HG02938 (cell line): ENCODE data around the gene RORC.

Source experiments
- ATAC-seq: cut with Tn5 transposase; IDR thresholded peaks from one replicate; pipeline ENCODE4 v1.9.1; 2021; ENCODE audit warnings: mild to moderate bottlenecking, moderate library complexity; ENCODE audit not compliant: unreplicated experiment

The RORC gene

GRCh38 chr1:151828921-151829320 lies 2.7 kb downstream of the RORC start:
- no peak for ATAC-seq

DNA sequence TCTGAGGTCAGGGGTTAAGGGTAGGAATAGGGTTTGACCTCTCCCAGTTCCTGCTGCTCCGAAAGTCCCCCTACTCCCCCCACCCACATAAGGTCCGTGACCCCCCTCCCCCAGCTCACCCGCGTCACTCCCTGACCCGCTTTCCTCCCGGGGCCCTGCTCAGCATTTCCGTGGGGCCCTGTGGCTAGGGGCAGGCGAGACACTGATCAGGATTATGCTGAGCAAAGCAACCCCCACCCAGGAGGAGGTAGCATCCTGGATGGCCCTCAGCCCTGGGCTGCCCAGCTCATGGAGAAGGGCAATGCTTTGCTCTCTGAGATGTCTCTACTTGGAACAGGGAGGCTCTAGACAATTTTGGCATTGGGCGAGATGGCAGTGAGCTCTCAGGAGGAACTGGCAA lies 3.7 kb downstream of the RORC start:
- ATAC-seq, result no peak

DNA sequence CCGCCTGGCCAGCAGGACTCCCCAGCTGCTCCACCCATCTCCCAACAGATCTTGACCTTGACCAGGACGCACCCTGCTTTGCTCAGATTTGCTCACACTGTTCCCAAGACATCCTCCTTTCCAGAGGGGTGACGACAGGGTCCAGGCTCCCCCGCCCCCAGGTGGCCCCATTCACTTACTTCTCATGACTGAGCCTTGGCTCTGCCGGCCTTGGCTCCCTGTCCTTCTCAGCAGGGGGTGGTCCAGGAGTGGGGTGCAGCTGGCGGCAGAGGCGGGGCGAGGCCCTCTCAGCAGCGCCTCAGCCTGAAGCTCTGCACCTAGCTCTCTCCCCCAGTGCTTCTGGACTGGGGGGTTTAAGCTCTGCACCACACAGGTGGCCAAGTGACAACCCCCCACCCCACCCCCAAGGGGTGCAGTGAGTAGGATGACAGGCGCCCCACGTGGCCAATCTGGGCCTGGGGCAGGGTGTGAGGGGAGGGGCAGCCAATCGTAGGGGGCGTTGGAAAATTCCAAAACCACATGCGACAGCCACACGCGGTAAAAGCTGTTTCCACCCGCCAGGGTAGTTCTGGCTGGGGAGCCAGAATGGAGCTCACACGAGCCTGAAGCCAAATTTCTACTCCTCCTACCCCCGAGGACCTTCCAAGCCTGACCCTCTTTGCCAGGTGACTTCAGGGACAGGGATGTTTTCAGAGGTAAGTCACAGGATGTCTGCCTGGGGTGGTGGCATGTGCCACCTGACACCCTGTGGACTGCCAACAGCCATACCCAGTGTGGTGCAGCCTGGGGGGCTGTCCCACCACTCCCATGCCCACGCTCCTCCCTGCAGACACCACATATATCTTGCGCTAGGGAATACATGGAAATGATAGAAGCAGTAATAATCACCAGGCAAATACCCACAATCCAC lies 5.6 kb downstream of the RORC start:
- ATAC-seq, result no peak

GRCh38 chr1:151825204-151825603 lies 6.4 kb downstream of the RORC start:
- no peak for ATAC-seq

- no peak for ATAC-seq
Observed at GRCh38 chr1:151823175-151823574, 8.4 kb downstream of the RORC start.

DNA sequence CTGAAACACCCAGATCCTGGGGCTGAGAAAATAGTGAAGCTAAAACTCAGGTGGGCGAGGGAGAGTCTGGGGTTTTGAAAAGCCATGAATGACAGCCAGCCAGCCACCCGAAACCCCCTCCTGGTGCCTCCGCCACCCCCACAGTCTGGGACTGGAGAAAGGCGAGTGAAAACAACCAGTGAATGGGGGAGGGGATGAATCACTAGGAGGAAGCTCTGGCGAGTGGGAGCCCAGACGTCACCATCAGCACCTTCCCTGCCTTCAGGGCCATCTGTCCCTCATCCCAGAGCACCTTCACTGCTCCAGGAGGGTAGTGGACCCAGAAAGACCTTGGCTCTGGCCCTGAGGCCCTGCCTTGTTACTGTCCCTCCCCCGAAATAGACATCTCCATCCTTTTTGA lies 9.2 kb downstream of the RORC start:
- ATAC-seq, result no peak

- ATAC-seq, result no peak
Observed at GRCh38 chr1:151820940-151821339, 10.7 kb downstream of the RORC start.

- ATAC-seq, result no peak
Observed at GRCh38 chr1:151819976-151820623, 11.5 kb downstream of the RORC start.

DNA sequence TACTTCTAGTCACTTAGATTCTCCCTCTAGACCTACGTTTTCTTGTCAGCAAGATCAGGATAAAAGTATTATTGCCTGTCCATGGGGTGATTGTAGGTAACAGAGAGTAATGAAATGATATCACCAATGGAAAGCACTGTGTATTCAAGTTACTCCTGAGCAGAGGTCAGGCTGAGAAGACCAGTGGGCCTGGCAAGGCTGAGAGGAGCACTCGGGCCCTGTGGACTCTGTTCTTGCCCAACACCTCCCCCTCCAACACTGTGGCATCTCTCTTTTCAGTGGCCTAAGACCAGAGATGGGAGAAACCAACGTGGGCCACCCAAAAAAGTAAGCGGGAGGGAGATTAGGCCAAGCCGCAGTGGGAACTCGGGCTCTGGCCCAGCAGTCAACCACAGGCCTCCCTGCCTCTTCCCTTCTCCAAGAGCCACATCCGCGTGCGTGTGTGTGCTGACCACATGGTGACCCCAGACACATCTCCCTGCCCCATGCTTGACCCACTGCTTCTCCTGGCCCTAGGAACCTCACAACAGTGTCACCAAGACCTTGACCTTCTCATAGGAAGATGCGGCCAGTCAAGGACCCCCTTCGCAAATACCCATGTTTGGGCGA lies 12.3 kb downstream of the RORC start:
- ATAC-seq, result no peak

GRCh38 chr1:151817353-151817730 lies 14.3 kb downstream of the RORC start:
- no peak for ATAC-seq

DNA sequence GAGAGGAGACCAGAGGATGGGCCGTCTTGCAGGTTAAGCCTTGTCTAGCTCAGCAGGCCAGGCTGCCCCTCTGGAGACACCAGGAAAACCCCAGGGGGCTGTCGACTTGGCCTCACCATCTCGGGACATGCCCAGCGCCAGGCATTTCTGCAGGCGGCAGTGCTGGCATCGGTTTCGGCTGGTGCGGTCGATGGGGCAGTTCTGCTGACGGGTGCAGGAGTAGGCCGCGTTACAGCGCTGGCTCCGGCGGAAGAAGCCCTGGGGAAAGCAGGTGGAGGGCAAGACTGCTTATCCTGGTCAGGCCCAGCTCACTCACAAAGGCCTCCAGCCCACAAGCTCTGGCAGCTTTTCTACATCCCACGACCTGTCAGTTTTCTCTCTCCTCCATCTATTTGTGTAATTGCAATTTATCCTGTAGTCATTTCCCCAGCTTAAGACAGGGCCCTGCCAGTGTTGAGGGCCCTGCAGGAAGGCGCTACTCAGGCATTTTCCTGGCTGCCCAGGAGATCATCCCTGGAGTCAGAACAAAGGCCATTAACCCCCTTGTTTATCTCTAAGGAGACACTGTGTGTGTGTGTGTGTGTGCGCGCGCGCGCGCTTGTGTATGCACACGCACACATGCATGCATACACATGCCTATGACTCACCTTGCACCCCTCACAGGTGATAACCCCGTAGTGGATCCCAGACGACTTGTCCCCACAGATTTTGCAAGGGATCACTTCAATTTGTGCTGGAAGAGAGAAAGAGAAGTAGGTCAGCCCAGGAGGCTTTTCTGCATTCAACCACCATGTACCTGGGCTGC lies 14.9 kb downstream of the RORC start:
- ATAC-seq, result no peak

GRCh38 chr1:151815716-151816327 lies 15.8 kb downstream of the RORC start:
- ATAC-seq, result no peak

- ATAC-seq, result no peak
Observed at GRCh38 chr1:151814971-151815545, 16.5 kb downstream of the RORC start.

GRCh38 chr1:151814426-151814825 lies 17.2 kb downstream of the RORC start:
- no peak for ATAC-seq

- no peak for ATAC-seq
Observed at GRCh38 chr1:151813271-151813977, 18.2 kb downstream of the RORC start.

- ATAC-seq, result no peak
Observed at GRCh38 chr1:151811181-151811580, 20.4 kb downstream of the RORC start.

GRCh38 chr1:151809985-151810556 lies 21.5 kb downstream of the RORC start:
- no peak for ATAC-seq

- ATAC-seq, result no peak
Observed at GRCh38 chr1:151809290-151809984, 22.2 kb downstream of the RORC start.

DNA sequence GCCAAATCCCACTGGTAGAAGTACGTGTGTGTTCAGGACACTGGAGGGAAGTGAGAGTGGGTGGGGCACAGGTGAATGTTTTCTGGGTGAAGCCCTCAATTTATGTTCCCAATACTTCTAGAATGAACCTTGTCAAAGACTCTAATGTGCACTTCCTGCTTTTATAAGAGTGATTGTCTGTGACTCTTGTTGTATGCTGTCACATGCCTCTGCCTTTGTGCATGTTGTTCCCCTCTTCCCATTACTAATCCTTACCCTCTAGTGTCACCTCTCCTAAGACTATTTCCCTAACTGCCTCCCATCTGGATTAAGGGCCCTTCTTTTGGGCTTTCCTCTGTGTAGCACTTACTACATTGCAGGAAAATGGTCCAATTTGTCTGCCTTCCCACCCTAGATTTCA lies 23.8 kb downstream of the RORC start:
- no peak for ATAC-seq
